Measurements from ENCODE around the gene USP53. TPM values are rescaled to one million over a fixed set of nuclear protein-coding genes. Genes with fewer than 3 reads are reported as not detected.

Gene USP53
- total RNA-seq, 1 experiment from 2014 or later: 31.0 TPM

DNA sequence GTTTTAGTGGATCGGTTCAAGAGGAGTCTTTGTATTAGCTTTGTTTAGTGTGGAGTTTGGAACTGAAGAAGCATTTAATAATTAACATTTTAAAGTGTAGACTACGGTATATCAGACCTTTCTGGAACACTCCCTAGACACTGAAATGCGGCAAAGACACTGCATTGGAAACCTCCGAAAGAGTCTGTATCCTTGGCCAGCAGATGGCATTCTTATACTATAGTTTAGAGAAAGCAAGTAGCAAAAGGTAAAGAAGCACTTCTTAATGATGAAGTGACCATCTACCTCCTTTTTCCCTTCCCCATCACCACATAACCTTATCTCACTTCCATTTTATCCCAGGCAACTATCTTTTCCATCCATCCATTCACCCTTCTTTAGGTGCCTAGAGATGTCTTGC, 101.8 kb downstream of the USP53 start:
- no peak for DNase-seq
- no peaks in the 10 kb centered on the region for H3K27me3 Mint-ChIP-seq (ENCODE audit: unreplicated experiment)
- H3K4me1 Mint-ChIP-seq (ENCODE audit: low read depth, unreplicated experiment): no peaks in the 10 kb centered on the region
- no peaks in the 10 kb centered on the region for H3K36me3 Mint-ChIP-seq (ENCODE audit: insufficient read depth, unreplicated experiment)
- CTCF ChIA-PET: no interaction called here
- BruUV-seq (replicated peaks): no TSS peak
- TF ChIP-seq, protein P1, sequence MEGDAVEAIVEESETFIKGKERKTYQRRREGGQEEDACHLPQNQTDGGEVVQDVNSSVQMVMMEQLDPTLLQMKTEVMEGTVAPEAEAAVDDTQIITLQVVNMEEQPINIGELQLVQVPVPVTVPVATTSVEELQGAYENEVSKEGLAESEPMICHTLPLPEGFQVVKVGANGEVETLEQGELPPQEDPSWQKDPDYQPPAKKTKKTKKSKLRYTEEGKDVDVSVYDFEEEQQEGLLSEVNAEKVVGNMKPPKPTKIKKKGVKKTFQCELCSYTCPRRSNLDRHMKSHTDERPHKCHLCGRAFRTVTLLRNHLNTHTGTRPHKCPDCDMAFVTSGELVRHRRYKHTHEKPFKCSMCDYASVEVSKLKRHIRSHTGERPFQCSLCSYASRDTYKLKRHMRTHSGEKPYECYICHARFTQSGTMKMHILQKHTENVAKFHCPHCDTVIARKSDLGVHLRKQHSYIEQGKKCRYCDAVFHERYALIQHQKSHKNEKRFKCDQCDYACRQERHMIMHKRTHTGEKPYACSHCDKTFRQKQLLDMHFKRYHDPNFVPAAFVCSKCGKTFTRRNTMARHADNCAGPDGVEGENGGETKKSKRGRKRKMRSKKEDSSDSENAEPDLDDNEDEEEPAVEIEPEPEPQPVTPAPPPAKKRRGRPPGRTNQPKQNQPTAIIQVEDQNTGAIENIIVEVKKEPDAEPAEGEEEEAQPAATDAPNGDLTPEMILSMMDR (IDR thresholded peaks at IDR 0.05; ENCODE audit: unreplicated experiment): no peak
- H3K27ac Mint-ChIP-seq (ENCODE audit: unreplicated experiment): no peak overlapping the region
- no peak overlapping the region for H3K4me3 Mint-ChIP-seq (ENCODE audit: low read depth, unreplicated experiment)
- no peaks in the 10 kb centered on the region for H3K9me3 Mint-ChIP-seq (ENCODE audit: low read depth, unreplicated experiment)
- intact Hi-C loops (cut with micrococcal nuclease; ENCODE audit: unreplicated experiment): loop anchor here (2.0 to 10.0 kb wide), 4 partner anchors 148 to 738 kb away; no protein-coding TSS in a partner anchor

DNA sequence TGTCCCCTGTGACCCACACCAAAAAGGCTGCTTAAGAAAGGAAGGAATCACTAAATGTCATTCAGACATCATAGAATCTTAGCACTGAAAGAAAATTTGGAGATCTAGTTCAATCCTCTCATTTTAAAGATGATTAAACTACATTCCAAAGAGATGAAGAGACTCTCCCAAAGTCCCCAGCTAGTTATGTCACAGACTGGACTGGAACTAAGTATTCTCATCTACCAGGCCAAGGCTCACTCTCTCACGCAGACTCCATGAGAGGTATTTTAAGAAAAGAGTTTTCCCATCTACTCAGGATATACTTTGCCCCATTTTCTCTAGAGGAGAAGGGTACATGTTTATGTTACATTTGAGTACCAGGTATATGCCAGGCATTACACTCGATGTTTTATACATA, 102.5 kb downstream of the USP53 start:
- DNase-seq: no peak
- Mint-ChIP-seq H3K36me3 (ENCODE audit: insufficient read depth, unreplicated experiment) (no peaks in the 10 kb centered on the region), H3K4me3 (ENCODE audit: low read depth, unreplicated experiment) (no peak overlapping the region), H3K4me1 (ENCODE audit: low read depth, unreplicated experiment) (no peaks in the 10 kb centered on the region), H3K27ac (ENCODE audit: unreplicated experiment) (no peak overlapping the region), H3K27me3 (ENCODE audit: unreplicated experiment) (no peaks in the 10 kb centered on the region), H3K9me3 (ENCODE audit: low read depth, unreplicated experiment) (no peaks in the 10 kb centered on the region)
- no TSS peak for BruUV-seq (replicated peaks)
- intact Hi-C loops (cut with micrococcal nuclease; ENCODE audit: unreplicated experiment): loop anchor here (2.0 to 10.0 kb wide), 3 partner anchors 148 to 290 kb away; no protein-coding TSS in a partner anchor
- CTCF ChIA-PET: no interaction called here
- TF ChIP-seq, protein P1 (IDR thresholded peaks at IDR 0.05; ENCODE audit: unreplicated experiment): no peak

GRCh38 chr4:119317990-119318389, 105.5 kb downstream of the USP53 start:
- Mint-ChIP-seq H3K27ac (ENCODE audit: unreplicated experiment) (no peak overlapping the region), H3K27me3 (ENCODE audit: unreplicated experiment) (no peaks in the 10 kb centered on the region), H3K36me3 (ENCODE audit: insufficient read depth, unreplicated experiment) (no peaks in the 10 kb centered on the region), H3K4me3 (ENCODE audit: low read depth, unreplicated experiment) (no peak overlapping the region), H3K9me3 (ENCODE audit: low read depth, unreplicated experiment) (no peaks in the 10 kb centered on the region), H3K4me1 (ENCODE audit: low read depth, unreplicated experiment) (no peaks in the 10 kb centered on the region)
- BruUV-seq (replicated peaks): no TSS peak
- TF ChIP-seq, protein P1 (IDR thresholded peaks at IDR 0.05; ENCODE audit: unreplicated experiment): no peak
- intact Hi-C loops (cut with micrococcal nuclease; ENCODE audit: unreplicated experiment): loop anchor here (10.0 kb wide), 1 partner anchor 287 kb away; no protein-coding TSS in a partner anchor
- CTCF ChIA-PET: no interaction called here
- DNase-seq: no peak

GRCh38 chr4:119321921-119322687, 109.6 kb downstream of the USP53 start, which contains the start of gene FABP2:
Gene FABP2 (minus strand): TSS chr4:119322138. CDS start chr4:119322102, 36 bp downstream.
- Mint-ChIP-seq H3K9me3 (ENCODE audit: low read depth, unreplicated experiment) (no peaks in the 10 kb centered on the region), H3K4me3 (ENCODE audit: low read depth, unreplicated experiment) (no peak within 1 kb of the TSS), H3K27me3 (ENCODE audit: unreplicated experiment) (no peaks in the 10 kb centered on the region), H3K27ac (ENCODE audit: unreplicated experiment) (no peak within 1 kb of the TSS), H3K36me3 (ENCODE audit: insufficient read depth, unreplicated experiment) (no peaks in the 10 kb centered on the region), H3K4me1 (ENCODE audit: low read depth, unreplicated experiment) (no peaks in the 10 kb centered on the region)
- CTCF ChIA-PET: no interaction called here
- DNase-seq: no peak
- intact Hi-C loops (cut with micrococcal nuclease; ENCODE audit: unreplicated experiment): no loop called here
- TF ChIP-seq, protein P1 (IDR thresholded peaks at IDR 0.05; ENCODE audit: unreplicated experiment): no peak
- BruUV-seq (replicated peaks): no TSS peak
